Mucosa of rectum (tissue), 2 donors: Measurements from ENCODE around the gene TEX101.
"Not testable (repeated sequence)": the region's sequence is repeated elsewhere in the genome, so short reads cannot be mapped to it uniquely, and the experiment has no call there.

Experiments
- H3K27ac ChIP-seq, 2 donors: one replicate each; pipeline ENCODE4 v1.7.0; 2013; ENCODE audit warnings: inconsistent platforms in 2 of 2, low read depth in 2 of 2, low read length in 2 of 2
- H3K27me3 ChIP-seq, 2 donors: one replicate each; pipeline ENCODE4 v1.7.0; 2013; ENCODE audit warnings: low read length in 2 of 2; ENCODE audit not compliant: control insufficient read depth in 2 of 2, insufficient read depth in 2 of 2
- H3K36me3 ChIP-seq, 2 donors: one replicate each; pipeline ENCODE4 v1.7.0; 2013; ENCODE audit warnings: low read length in 2 of 2; ENCODE audit not compliant: control insufficient read depth in 2 of 2, insufficient read depth in 2 of 2
- H3K4me1 ChIP-seq, 2 donors: one replicate each; pipeline ENCODE4 v1.7.0; 2013; ENCODE audit warnings: low read length in 2 of 2, mild to moderate bottlenecking in 1 of 2; ENCODE audit not compliant: control insufficient read depth in 2 of 2, insufficient read depth in 2 of 2
- H3K4me3 ChIP-seq, 2 donors: one replicate each; pipeline ENCODE4 v1.7.0; 2013; ENCODE audit warnings: low read length in 2 of 2
- H3K9ac ChIP-seq, 2 donors: one replicate each; pipeline ENCODE4 v1.7.0; 2013; ENCODE audit warnings: low read length in 2 of 2, low read depth in 1 of 2, mild to moderate bottlenecking in 1 of 2
- H3K9me3 ChIP-seq, 2 donors: one replicate each; pipeline ENCODE4 v1.7.0; 2013; ENCODE audit warnings: low read length in 2 of 2; ENCODE audit not compliant: control insufficient read depth in 2 of 2
- donor health status: healthy.
- donor health status: Normal muscosa, but diverticular disease.

TEX101 gene

DNA sequence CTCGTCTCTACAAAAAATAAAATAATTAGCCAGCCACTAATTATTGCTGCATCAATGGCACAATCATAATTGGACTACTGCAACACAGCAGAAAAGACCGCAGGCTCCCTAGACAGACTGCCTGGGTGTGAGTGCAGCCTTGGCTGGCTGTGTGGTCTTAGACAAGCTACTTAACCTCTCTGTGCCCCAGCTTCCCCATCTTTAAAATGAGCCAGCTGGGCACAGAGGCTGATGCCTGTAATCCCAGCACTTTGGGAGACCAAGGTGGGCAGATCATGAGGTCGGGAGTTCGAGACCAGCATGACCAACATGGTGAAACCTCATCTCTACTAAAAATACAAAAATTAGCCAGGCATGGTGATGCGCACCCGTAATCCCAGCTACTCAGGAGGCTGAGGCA is 19.0 kb downstream of the TEX101 start:
- H3K36me3 ChIP-seq = no peaks in the 10 kb centered on the region
- no peak overlapping the region for H3K9ac ChIP-seq
- H3K4me1 ChIP-seq = peaks cover 11 to 12% of the 10 kb centered on the region in 2 donors
- H3K4me3 ChIP-seq = no peak overlapping the region
- no peak overlapping the region for H3K27ac ChIP-seq
- no peaks in the 10 kb centered on the region for H3K9me3 ChIP-seq
- H3K27me3 ChIP-seq = no peaks in the 10 kb centered on the region

GRCh38 chr19:43435775-43436174 is 21.1 kb downstream of the TEX101 start:
- H3K27ac ChIP-seq = no peak overlapping the region
- H3K36me3 ChIP-seq = no peaks in the 10 kb centered on the region
- H3K4me3 ChIP-seq = no peak overlapping the region
- H3K27me3 ChIP-seq = no peaks in the 10 kb centered on the region
- no peak overlapping the region for H3K9ac ChIP-seq
- no peaks in the 10 kb centered on the region for H3K9me3 ChIP-seq
- H3K4me1 ChIP-seq = peaks cover 5 to 11% of the 10 kb centered on the region in 2 donors

GRCh38 chr19:43437284-43437683 is 22.6 kb downstream of the TEX101 start:
- H3K9me3 ChIP-seq, H3K27me3 ChIP-seq, H3K4me3 ChIP-seq, H3K36me3 ChIP-seq, H3K27ac ChIP-seq, H3K9ac ChIP-seq: not testable (repeated sequence)
- peaks cover 5 to 11% of the 10 kb centered on the region in 2 donors for H3K4me1 ChIP-seq

- Histone ChIP-seq H3K27me3 (no peaks in the 10 kb centered on the region), H3K4me3 (no peak overlapping the region), H3K36me3 (no peaks in the 10 kb centered on the region), H3K4me1 (peaks cover 5 to 9% of the 10 kb centered on the region in 2 donors), H3K9me3 (no peaks in the 10 kb centered on the region), H3K9ac (no peak overlapping the region), H3K27ac (no peak overlapping the region)
These were observed 23.0 kb downstream of the TEX101 start for GRCh38 chr19:43437712-43438111.

- no peaks in the 10 kb centered on the region for H3K9me3 ChIP-seq
- no peaks in the 10 kb centered on the region for H3K36me3 ChIP-seq
- H3K4me1 ChIP-seq = peaks cover 5 to 9% of the 10 kb centered on the region in 2 donors
- no peak overlapping the region for H3K4me3 ChIP-seq
- no peaks in the 10 kb centered on the region for H3K27me3 ChIP-seq
- H3K9ac ChIP-seq = no peak overlapping the region
- H3K27ac ChIP-seq = peak overlapping the region in 1 of 2 donors; percentile 56
These were observed 23.8 kb downstream of the TEX101 start for GRCh38 chr19:43438291-43439031.

DNA sequence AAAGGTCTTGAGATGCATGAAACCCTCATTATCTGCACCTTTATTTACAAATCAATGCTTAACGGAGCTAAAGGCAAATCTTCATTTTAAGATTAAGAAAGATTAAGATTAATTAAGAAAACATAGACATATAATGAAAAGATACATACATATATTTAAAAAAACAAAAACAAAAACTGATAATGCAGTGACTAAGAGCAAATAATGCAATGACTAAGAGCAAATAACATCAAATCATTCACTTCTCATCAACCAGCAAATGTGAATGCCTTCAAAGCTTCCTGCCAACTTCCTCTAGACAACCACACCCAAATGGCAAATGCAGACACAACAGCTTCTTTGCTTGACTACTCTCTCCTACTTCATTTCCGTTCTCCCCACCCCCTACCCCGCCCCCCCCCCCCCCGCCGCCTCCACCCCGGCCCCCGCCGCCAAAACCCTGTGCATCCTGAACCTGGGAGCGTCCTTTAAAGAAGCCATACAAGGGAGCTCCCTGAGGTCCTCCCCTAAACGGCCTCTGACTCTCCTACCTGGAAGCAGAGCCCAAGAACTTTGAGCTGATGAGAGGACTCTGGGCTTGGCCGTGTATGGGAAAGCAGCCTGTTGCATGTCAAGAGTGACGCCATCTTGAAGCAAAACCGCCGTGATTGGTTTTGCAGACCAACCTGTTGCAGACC is 24.5 kb downstream of the TEX101 start:
- no peaks in the 10 kb centered on the region for H3K36me3 ChIP-seq
- H3K27ac ChIP-seq = peak overlapping the region in 1 of 2 donors; percentile 56
- H3K9me3 ChIP-seq = no peaks in the 10 kb centered on the region
- H3K4me1 ChIP-seq = peaks cover 5 to 9% of the 10 kb centered on the region in 2 donors
- no peak overlapping the region for H3K4me3 ChIP-seq
- H3K27me3 ChIP-seq = no peaks in the 10 kb centered on the region
- no peak overlapping the region for H3K9ac ChIP-seq

- Histone ChIP-seq H3K27ac (no peak overlapping the region), H3K4me3 (no peak overlapping the region), H3K9ac (no peak overlapping the region), H3K9me3 (no peaks in the 10 kb centered on the region), H3K36me3 (no peaks in the 10 kb centered on the region), H3K27me3 (no peaks in the 10 kb centered on the region), H3K4me1 (peaks cover 5 to 9% of the 10 kb centered on the region in 2 donors)
These were observed 25.0 kb downstream of the TEX101 start for GRCh38 chr19:43439709-43440063.

- H3K27me3 ChIP-seq = no peaks in the 10 kb centered on the region
- no peak overlapping the region for H3K9ac ChIP-seq
- no peaks in the 10 kb centered on the region for H3K36me3 ChIP-seq
- H3K9me3 ChIP-seq = no peaks in the 10 kb centered on the region
- peaks cover 5 to 9% of the 10 kb centered on the region in 2 donors for H3K4me1 ChIP-seq
- no peak overlapping the region for H3K27ac ChIP-seq
- no peak overlapping the region for H3K4me3 ChIP-seq
These were observed 27.0 kb downstream of the TEX101 start for GRCh38 chr19:43441716-43442115.

DNA sequence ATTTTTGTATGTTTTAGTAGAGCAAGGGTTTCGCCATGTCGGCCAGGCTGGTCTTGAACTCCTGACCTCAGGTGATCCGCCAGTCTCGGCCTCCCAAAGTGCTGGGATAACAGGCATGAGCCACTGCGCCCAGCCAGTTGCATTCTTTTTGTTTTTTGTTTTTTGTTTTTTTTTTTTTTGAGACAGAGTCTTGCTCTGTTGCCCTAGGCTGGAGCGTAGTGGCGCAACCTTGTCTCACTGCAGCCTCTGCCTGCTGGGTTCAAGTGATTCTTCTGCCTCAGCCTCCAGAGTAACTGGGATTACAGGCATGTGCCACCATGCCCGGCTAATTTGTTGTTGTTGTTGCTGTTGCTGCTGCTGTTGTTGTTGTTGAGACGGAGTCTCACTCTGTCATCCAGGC is 29.4 kb downstream of the TEX101 start:
- H3K36me3 ChIP-seq, H3K9ac ChIP-seq, H3K4me1 ChIP-seq, H3K4me3 ChIP-seq, H3K27ac ChIP-seq, H3K9me3 ChIP-seq, H3K27me3 ChIP-seq: not testable (repeated sequence)

DNA sequence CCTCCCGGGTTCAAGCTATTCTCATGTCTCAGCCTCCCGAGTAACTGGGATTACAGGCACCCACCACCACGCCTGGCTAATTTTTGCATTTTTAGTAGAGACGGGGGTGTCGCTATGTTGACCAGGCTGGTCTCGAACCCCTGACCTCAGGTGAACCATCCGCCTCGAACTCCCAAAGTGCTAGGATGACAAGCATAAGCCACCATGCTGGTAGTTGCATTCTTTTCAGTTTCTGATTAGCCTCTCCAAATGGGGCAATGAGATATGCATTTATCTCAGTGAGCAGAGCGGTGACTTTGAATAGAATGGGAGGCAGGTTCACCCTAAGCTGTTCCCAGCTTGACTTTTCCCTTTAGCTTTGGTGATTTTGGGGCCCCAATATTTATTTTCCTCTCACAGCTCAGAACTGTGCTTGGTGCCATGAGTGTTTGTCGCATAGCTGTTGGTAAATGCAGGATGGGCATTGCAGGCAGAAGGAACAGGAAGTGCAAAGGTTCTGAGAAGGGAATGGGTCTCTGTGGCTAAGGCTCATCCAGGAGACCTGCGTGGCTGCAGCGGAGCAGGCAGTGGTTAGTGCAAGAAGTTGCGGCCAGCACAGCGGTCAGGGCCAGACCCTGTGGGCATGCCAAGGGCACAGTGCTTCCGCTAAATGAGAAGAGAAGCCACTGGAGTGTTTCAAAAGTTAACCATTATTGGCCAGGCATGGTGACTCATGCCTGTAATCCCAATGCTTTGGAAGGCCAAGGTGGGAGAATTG is 30.0 kb downstream of the TEX101 start:
- no peak overlapping the region for H3K4me3 ChIP-seq
- H3K9ac ChIP-seq = no peak overlapping the region
- H3K27ac ChIP-seq = no peak overlapping the region
- no peaks in the 10 kb centered on the region for H3K27me3 ChIP-seq
- no peaks in the 10 kb centered on the region for H3K36me3 ChIP-seq
- H3K4me1 ChIP-seq = no peaks in the 10 kb centered on the region
- no peaks in the 10 kb centered on the region for H3K9me3 ChIP-seq
